Spleen (tissue), 11 donors: Measurements from ENCODE around the gene GRPEL1. TPM values are rescaled to one million over a fixed set of nuclear protein-coding genes. Genes with fewer than 3 reads are reported as not detected.
A peak's percentile ranks its signal among the peaks of the same experiment; 100 is the strongest.
"Not testable (repeated sequence)": the region's sequence is repeated elsewhere in the genome, so short reads cannot be mapped to it uniquely, and the experiment has no call there.

Experiments used
- DNase-seq: peaks from one replicate; pipeline ENCODE4 v3.0.0-alpha.2; 2020
- H3K27ac ChIP-seq, 8 donors: fragments of 200-600 bp; sonication (generic) in 7 of 8; 1 replicate in 4 of 8; 2 replicates in 4 of 8; pipeline versions ENCODE4 v1.5.0 to v1.8.0; 2016 to 2021; ENCODE audit warnings: inconsistent platforms in 4 of 8, mild to moderate bottlenecking in 4 of 8, moderate library complexity in 1 of 8
- H3K27me3 ChIP-seq, 7 donors: fragments of 200-600 bp; sonication (generic) in 6 of 7; replicated peaks in 1 of 7; 1 replicate in 4 of 7; 2 replicates in 3 of 7; pipeline versions ENCODE4 v1.5.0 to v1.8.0; 2016 to 2021; ENCODE audit warnings: inconsistent platforms in 3 of 7, mild to moderate bottlenecking in 1 of 7
- H3K36me3 ChIP-seq, 6 donors: fragments of 200-600 bp; sonication (generic) in 5 of 6; 1 replicate in 4 of 6; 2 replicates in 2 of 6; pipeline versions ENCODE4 v1.5.0 to v1.8.0; 2016 to 2021; ENCODE audit warnings: inconsistent platforms in 2 of 6
- H3K4me1 ChIP-seq, 6 donors: fragments of 200-600 bp; sonication (generic) in 5 of 6; 1 replicate in 3 of 6; 2 replicates in 3 of 6; pipeline versions ENCODE4 v1.5.0 to v1.8.0; 2016 to 2021; ENCODE audit warnings: inconsistent platforms in 3 of 6
- H3K4me3 ChIP-seq, 8 donors: fragments of 200-600 bp; sonication (generic) in 7 of 8; 1 replicate in 4 of 8; 2 replicates in 4 of 8; pipeline versions ENCODE4 v1.5.0 to v1.8.0; 2016 to 2021; ENCODE audit warnings: inconsistent platforms in 4 of 8, mild to moderate bottlenecking in 4 of 8, moderate library complexity in 2 of 8
- H3K9me3 ChIP-seq, 8 donors: fragments of 200-600 bp; sonication (generic) in 7 of 8; 1 replicate in 4 of 8; 2 replicates in 4 of 8; pipeline versions ENCODE4 v1.5.0 to v1.8.0; 2016 to 2021; ENCODE audit warnings: inconsistent platforms in 4 of 8
- CTCF ChIP-seq, 11 experiments: fragments of 200-600 bp in 7 of 11; fragments of 450-650 bp in 4 of 11; sonication (generic) in 4 of 11; IDR thresholded peaks in 8 of 11; conservative IDR thresholded peaks in 3 of 11; 1 replicate in 7 of 11; 2 replicates in 4 of 11; pipeline versions ENCODE4 v1.4.0 to v1.8.0; 2016 to 2021; ENCODE audit warnings: antibody characterized with exemption in 11 of 11, inconsistent platforms in 4 of 11, mild to moderate bottlenecking in 1 of 11
- POLR2A ChIP-seq, 3 donors: fragments of 450-650 bp; IDR thresholded peaks; one replicate each; pipeline ENCODE4 v1.5.1; 2017; ENCODE audit warnings: antibody characterized with exemption in 3 of 3, mild to moderate bottlenecking in 1 of 3
- POLR2AphosphoS5 ChIP-seq, 3 donors: sonication (generic); formaldehyde crosslinking; IDR thresholded peaks; one replicate each; pipeline ENCODE4 v1.5.1; 2017; ENCODE audit warnings: antibody characterized with exemption in 3 of 3
- WGBS, 5 donors: extraction: QIAGEN DNeasy Blood & Tissue Kit in 3 of 5; methylation state at CpG; one replicate each; pipeline versions ENCODE4 v1.1.5 to v1.1.7; 2013 to 2018; 5-methylcytosine and 5-hydroxymethylcytosine counted together
- intact Hi-C: fragments of 100-400 bp; cut with DNase I; formaldehyde crosslinking; loops from one replicate; pipeline ENCODE4 v1.15.0; 2023; ENCODE audit warnings: low total_unique reads
- polyA plus RNA-seq, 3 donors: library from polyadenylated mRNA; stranded (reverse); fragments of 200-250 nt; gene quantifications; one replicate each; pipeline ENCODE4 v1.2.1, GENCODE V29; 2013
- total RNA-seq, 7 donors: library from RNA; depleted of rRNA in 3 of 7; stranded (reverse); fragments of >200 nt in 3 of 7; fragmentation: NEBNext Ultra II Directional in 4 of 7; extraction: Animal tissue kit (Norgen Biotek cat#: 25700) in 4 of 7; gene quantifications; one replicate each; pipeline versions ENCODE4 v1.1.0 to v1.2.1, GENCODE V29; 2016 to 2021
- donor health status: healthy with polysubstance abuse.
- donor health status: DM: no; HTN: no; CAD: no; lungs with moderate emphysema.
- donor health status: DM: no; HTN: no; CAD: no.
- donor health status: Bipolar disorder and iron deficiency.
- donor health status: healthy.
- donor health status: DM: no; HTN: no; CAD: no.
- donor health status: DM: yes; HTN: yes; CAD: no.

Gene GRPEL1
- total and polyA plus RNA-seq, 10 donors = 17.6 to 42.7 (median 31.0) TPM

- peak overlapping the region in 1 of 8 donors; percentile 20 for H3K27ac ChIP-seq
- TF ChIP-seq CTCF (IDR thresholded peaks at IDR 0.05 in 8 of 11, conservative IDR thresholded peaks at IDR 0.05 in 3 of 11) (no peak), POLR2A (IDR thresholded peaks at IDR 0.05) (no peak), POLR2AphosphoS5 (IDR thresholded peaks at IDR 0.05) (no peak)
- peaks cover 3 to 26% (median 13%) of the 10 kb centered on the region in 8 donors for H3K9me3 ChIP-seq
- DNase-seq = no peak
- H3K4me1 ChIP-seq = no peaks in the 10 kb centered on the region
- 58 to 66% (median 62%) methylated on average over 9 of the region's 9 CpGs for WGBS, 5 donors
- intact Hi-C loops = no loop called here
- H3K36me3 ChIP-seq = no peaks in the 10 kb centered on the region
- peak overlapping the region in 4 of 8 donors; percentile 9 to 56 (median 20) for H3K4me3 ChIP-seq
- H3K27me3 ChIP-seq = peaks cover 0 to 63% (median 19%) of the 10 kb centered on the region in 7 donors
These were observed 16.0 kb upstream of the GRPEL1 start for GRCh38 chr4:7083597-7084563.

- H3K27me3 ChIP-seq = peaks cover 0 to 33% (median 10%) of the 10 kb centered on the region in 7 donors
- WGBS, 5 donors = 66 to 85% (median 71%) methylated on average over 2 of the region's 2 CpGs
- H3K27ac ChIP-seq, H3K36me3 ChIP-seq, H3K9me3 ChIP-seq, DNase-seq, H3K4me1 ChIP-seq, H3K4me3 ChIP-seq: not testable (repeated sequence)
- intact Hi-C loops = loop anchor here (10.0 kb wide), 1 partner anchor 205 kb away; no protein-coding TSS in a partner anchor
These were observed 12.0 kb upstream of the GRPEL1 start for GRCh38 chr4:7079909-7080308.

- not testable (repeated sequence) for H3K27ac ChIP-seq, DNase-seq, H3K4me3 ChIP-seq, H3K9me3 ChIP-seq, H3K36me3 ChIP-seq, H3K4me1 ChIP-seq
- intact Hi-C loops = loop anchor here (10.0 kb wide), 1 partner anchor 205 kb away; no protein-coding TSS in a partner anchor
- peaks cover 0 to 28% (median 7%) of the 10 kb centered on the region in 7 donors for H3K27me3 ChIP-seq
These were observed 11.6 kb upstream of the GRPEL1 start for GRCh38 chr4:7079483-7079882.

- peaks cover 0 to 14% (median 0%) of the 10 kb centered on the region in 7 donors for H3K27me3 ChIP-seq
- no peak for TF ChIP-seq POLR2AphosphoS5 (IDR thresholded peaks at IDR 0.05)
- no peak for TF ChIP-seq POLR2A (IDR thresholded peaks at IDR 0.05)
- no peak for TF ChIP-seq CTCF (IDR thresholded peaks at IDR 0.05 in 8 of 11, conservative IDR thresholded peaks at IDR 0.05 in 3 of 11)
- H3K4me1 ChIP-seq = no peaks in the 10 kb centered on the region
- WGBS, 5 donors = 80 to 94% (median 80%) methylated on average over 5 of the region's 5 CpGs
- peaks cover 0 to 7% (median 0%) of the 10 kb centered on the region in 8 donors for H3K9me3 ChIP-seq
- H3K27ac ChIP-seq = no peak overlapping the region
- intact Hi-C loops = loop anchor here (10.0 kb wide), 1 partner anchor 203 kb away; no protein-coding TSS in a partner anchor
- no peak overlapping the region for H3K4me3 ChIP-seq
- DNase-seq = no peak
- no peaks in the 10 kb centered on the region for H3K36me3 ChIP-seq
These were observed 10.2 kb upstream of the GRPEL1 start for GRCh38 chr4:7078025-7078424.

- H3K27me3 ChIP-seq = peaks cover 0 to 7% (median 0%) of the 10 kb centered on the region in 7 donors
- no peaks in the 10 kb centered on the region for H3K4me1 ChIP-seq
- intact Hi-C loops = loop anchor here (10.0 kb wide), 1 partner anchor 203 kb away; no protein-coding TSS in a partner anchor
- WGBS, 5 donors = 83 to 92% (median 89%) methylated on average over 11 to 12 of the region's 12 CpGs
- H3K27ac ChIP-seq = no peak overlapping the region
- peaks cover 0 to 7% (median 0%) of the 10 kb centered on the region in 8 donors for H3K9me3 ChIP-seq
- no peaks in the 10 kb centered on the region for H3K36me3 ChIP-seq
- TF ChIP-seq POLR2AphosphoS5 (IDR thresholded peaks at IDR 0.05) (no peak), CTCF (IDR thresholded peaks at IDR 0.05 in 8 of 11, conservative IDR thresholded peaks at IDR 0.05 in 3 of 11) (no peak), POLR2A (IDR thresholded peaks at IDR 0.05) (no peak)
- H3K4me3 ChIP-seq = no peak overlapping the region
- DNase-seq = no peak
These were observed 9.5 kb upstream of the GRPEL1 start for GRCh38 chr4:7077371-7077770.
